Measurements from ENCODE around the gene SORT1. TPM values are rescaled to one million over a fixed set of nuclear protein-coding genes. Genes with fewer than 3 reads are reported as not detected.
A peak's percentile ranks its signal among the peaks of the same experiment; 100 is the strongest.

Gene SORT1
- total and polyA plus RNA-seq, 2 of the 8 experiments (the other 6 are each of a cell fraction or from before 2014, with no cell fraction given) = 18.7 to 69.6 TPM

GRCh38 chr1:109426281-109427170 lies 28.8 kb upstream of the SORT1 start, which contains the start of gene PSMA5:
PSMA5 (minus strand) TSS chr1:109426448; CDS start chr1:109426330, 118 bp downstream.
- H3K56ac ChIP-seq (replicated peaks; ENCODE audit: insufficient read length, low read depth, low read length) = peak within 1 kb of the TSS; percentile 22
- peak within 1 kb of the TSS; percentile 55 for H4K5ac ChIP-seq (ENCODE audit: insufficient read length, low read depth, low read length)
- no peak within 1 kb of the TSS for H2BK15ac ChIP-seq (ENCODE audit: low read length)
- peaks cover 0 to 2% (median under 1%) of the 10 kb centered on the region in 4 experiments; a peak in 1 of 8 replicates for H3K36me3 ChIP-seq (ENCODE audit: control insufficient read depth in 2 of 4, insufficient read depth in 4 of 4, low read length in 3 of 4)
- H3K4ac ChIP-seq (replicated peaks; ENCODE audit: insufficient read length, low read depth, low read length) = no peak within 1 kb of the TSS
- H2BK12ac ChIP-seq (ENCODE audit: low read depth, low read length) = no peak within 1 kb of the TSS; the same call in 1 of the 2 replicates
- no peak within 1 kb of the TSS for H2BK120ac ChIP-seq (replicated peaks; ENCODE audit: low read depth, low read length)
- no peaks in the 10 kb centered on the region; a peak in 1 of 7 replicates for H3K4me1 ChIP-seq (replicated peaks in 1 of 4; ENCODE audit: control insufficient read depth in 3 of 4, insufficient read depth in 4 of 4, low read length in 3 of 4)
- peak within 1 kb of the TSS; percentile 78 for H3K27ac ChIP-seq (ENCODE audit: low read depth, low read length)
- H3K18ac ChIP-seq (ENCODE audit: extremely low read depth, low read length) = peak within 1 kb of the TSS; percentile 74; the same call in 1 of the 2 replicates
- no peaks in the 10 kb centered on the region for H3K9me3 ChIP-seq (ENCODE audit: insufficient read depth in 2 of 2, low read depth in 1 of 2, low read length in 1 of 2)
- no peak within 1 kb of the TSS for H3K23ac ChIP-seq (ENCODE audit: insufficient read length)
- H3K14ac ChIP-seq (ENCODE audit: insufficient read length) = no peak within 1 kb of the TSS
- peak; percentile 88 to 94 for DNase-seq (ENCODE audit: low read depth in 1 of 2, low spot score in 2 of 2)
- peaks cover 2% of the 10 kb centered on the region; the same call in 1 of the 2 replicates for H3K79me1 ChIP-seq (ENCODE audit: low read depth, low read length)
- no peak within 1 kb of the TSS for H2AK5ac ChIP-seq (ENCODE audit: low read depth, low read length)
- H3K4me2 ChIP-seq (ENCODE audit: insufficient read depth in 1 of 2, low read depth in 2 of 2, low read length in 2 of 2) = peak within 1 kb of the TSS; percentile 65 to 93
- ChIA-PET CTCF (ENCODE audit: partially characterized antibody) (interaction anchor here (0.6 to 4.8 kb wide), 9 partner anchors 9 to 107 kb away, joined by 3 to 34 read pairs (median 4); no protein-coding TSS in a partner anchor), POLR2A (ENCODE audit: partially characterized antibody) (interaction anchor here (0.6 to 2.5 kb wide), 12 partner anchors 19 to 104 kb away, joined by 3 to 12 read pairs (median 3); partner anchors contain the start of genes ATXN7L2 and SORT1)
- peak within 1 kb of the TSS; percentile 90; the same call in 1 of the 2 replicates for H4K8ac ChIP-seq (ENCODE audit: extremely low read depth, insufficient read depth, low read length)
- peaks cover 6% of the 10 kb centered on the region in 2 experiments for H4K20me1 ChIP-seq (replicated peaks in 1 of 2; ENCODE audit: control insufficient read depth in 1 of 2, insufficient read depth in 2 of 2, low read length in 2 of 2)
- H2BK20ac ChIP-seq (ENCODE audit: low read length) = no peak within 1 kb of the TSS
- no peak within 1 kb of the TSS for H4K91ac ChIP-seq (replicated peaks; ENCODE audit: insufficient read length, low read length)
- H2BK5ac ChIP-seq (ENCODE audit: low read depth, low read length) = peak within 1 kb of the TSS; percentile 68
- FAIRE-seq = peak; percentile 70
- H3K79me2 ChIP-seq (ENCODE audit: control insufficient read depth in 1 of 2, insufficient read depth in 2 of 2, low read length in 2 of 2) = peaks cover 12 to 50% of the 10 kb centered on the region in 2 experiments
- 2% methylated on average over 44 of the region's 50 CpGs; no CpG with 5 or more reads in 1 of the 2 experiments for WGBS, 2 experiments (ENCODE audit: extremely low coverage in 1 of 2, insufficient coverage in 1 of 2, insufficient read length in 1 of 2, insufficient replicate concordance in 2 of 2, low coverage in 1 of 2, low lambda C conversion rate in 2 of 2, missing lambda C conversion rate in 1 of 2)
- H3K27me3 ChIP-seq (replicated peaks in 1 of 4; ENCODE audit: control insufficient read depth in 3 of 4, extremely low read depth in 1 of 4, insufficient read depth in 3 of 4, low read length in 3 of 4) = no peaks in the 10 kb centered on the region
- H3K23me2 ChIP-seq (ENCODE audit: low read depth, low read length) = no peaks in the 10 kb centered on the region; the same call in none of the 2 replicates
- H3K4me3 ChIP-seq (ENCODE audit: extremely low read depth in 1 of 4, insufficient read depth in 2 of 4, low read depth in 3 of 4, low read length in 4 of 4) = peak within 1 kb of the TSS; percentile 80 to 99 (median 95)
- H2AFZ ChIP-seq (ENCODE audit: low read length) = peak within 1 kb of the TSS; percentile 18; the same call in 1 of the 2 replicates
- H3K9ac ChIP-seq (replicated peaks in 1 of 4; ENCODE audit: extremely low read depth in 1 of 4, low read depth in 3 of 4, low read length in 3 of 4) = peak within 1 kb of the TSS; percentile 78 to 91 (median 80)
- TF ChIP-seq MAFK (IDR thresholded peaks at IDR 0.05; ENCODE audit: low read depth, low read length) (0 out of 2 replicates have a peak, but pooled peaks have one; percentile 1), CHD2 (IDR thresholded peaks at IDR 0.05; ENCODE audit: low read length) (peak; percentile 82), ASH2L (IDR thresholded peaks at IDR 0.05; ENCODE audit: low read length) (peak; percentile 72), NRF1 (IDR thresholded peaks at IDR 0.05; ENCODE audit: low read depth, low read length) (peak; percentile 29)
